Suprapubic skin (tissue), 4 donors: Measurements from ENCODE around the gene SMIM3. TPM values are rescaled to one million over a fixed set of nuclear protein-coding genes. Genes with fewer than 3 reads are reported as not detected.

Experiments used
- DNase-seq, 2 donors: peaks; one replicate each; pipeline ENCODE4 v3.0.0-alpha.2; 2019; ENCODE audit warnings: low spot score in 2 of 2
- H3K27ac ChIP-seq: fragments of 200-600 bp; sonication (generic); one replicate; pipeline ENCODE4 v1.5.1; 2019
- H3K27me3 ChIP-seq: fragments of 200-600 bp; sonication (generic); one replicate; pipeline ENCODE4 v1.5.1; 2019
- H3K36me3 ChIP-seq: fragments of 200-600 bp; sonication (generic); one replicate; pipeline ENCODE4 v1.5.1; 2019
- H3K4me1 ChIP-seq: fragments of 200-600 bp; sonication (generic); one replicate; pipeline ENCODE4 v1.5.1; 2019
- H3K4me3 ChIP-seq: fragments of 200-600 bp; sonication (generic); one replicate; pipeline ENCODE4 v1.5.1; 2019; ENCODE audit warnings: mild to moderate bottlenecking
- H3K9me3 ChIP-seq: fragments of 200-600 bp; sonication (generic); one replicate; pipeline ENCODE4 v1.5.1; 2019
- CTCF ChIP-seq, 2 donors: fragments of 200-600 bp in 1 of 2; fragments of 450-650 bp in 1 of 2; sonication (generic) in 1 of 2; IDR thresholded peaks; one replicate each; pipeline ENCODE4 v1.5.1; 2016 to 2019; ENCODE audit warnings: antibody characterized with exemption in 2 of 2, mild to moderate bottlenecking in 1 of 2, moderate library complexity in 1 of 2
- EP300 ChIP-seq: sonication (generic); formaldehyde crosslinking; IDR thresholded peaks from one replicate; pipeline ENCODE4 v1.6.1; 2017; ENCODE audit warnings: antibody characterized with exemption
- POLR2A ChIP-seq, 2 donors: fragments of 450-650 bp; IDR thresholded peaks; one replicate each; pipeline ENCODE4 v1.6.1; 2017; ENCODE audit warnings: antibody characterized with exemption in 2 of 2, mild to moderate bottlenecking in 2 of 2, moderate library complexity in 2 of 2
- POLR2AphosphoS5 ChIP-seq, 3 donors: sonication (generic); formaldehyde crosslinking; IDR thresholded peaks; one replicate each; pipeline ENCODE4 v1.6.1; 2017; ENCODE audit warnings: antibody characterized with exemption in 3 of 3
- WGBS: methylation state at CpG from one replicate; pipeline ENCODE4 v1.1.5; 2018; 5-methylcytosine and 5-hydroxymethylcytosine counted together
- total RNA-seq, 4 donors: library from RNA; depleted of rRNA; stranded (reverse); fragments of >200 nt; gene quantifications; one replicate each; pipeline ENCODE4 v1.1.0, GENCODE V29; 2016

The SMIM3 gene
- 10 to 100 TPM in 3 of 4 donors, 1 to 10 TPM in 1; 7.1 to 18.7 (median 14.1) TPM for total RNA-seq

- under 1% methylated on average over 27 of the region's 59 CpGs for WGBS
- Histone ChIP-seq H3K4me1 (peaks cover 39% of the 10 kb centered on the region), H3K9me3 (no peaks in the 10 kb centered on the region), H3K27ac (peak within 1 kb of the TSS; percentile 81), H3K4me3 (peak within 1 kb of the TSS; percentile 62), H3K27me3 (no peaks in the 10 kb centered on the region), H3K36me3 (no peaks in the 10 kb centered on the region)
- DNase-seq, result peak; percentile 86 to 91
- peak in 1 of 3 donors; percentile 35 for TF ChIP-seq POLR2AphosphoS5 (IDR thresholded peaks at IDR 0.05)
- TF ChIP-seq POLR2A (IDR thresholded peaks at IDR 0.05), result peak in 1 of 2 donors; percentile 59
- no peak for TF ChIP-seq EP300
Observed at GRCh38 chr5:150778517-150779396, at the start of gene SMIM3. TSS of gene SMIM3 (plus strand) at chr5:150778757. CDS start at chr5:150795441, 16,684 bp downstream.

- no peaks in the 10 kb centered on the region for H3K9me3 ChIP-seq
- 95% methylated on average over 4 of the region's 4 CpGs for WGBS
- TF ChIP-seq EP300 (no peak), POLR2AphosphoS5 (IDR thresholded peaks at IDR 0.05) (no peak), CTCF (IDR thresholded peaks at IDR 0.05) (no peak), POLR2A (IDR thresholded peaks at IDR 0.05) (no peak)
- DNase-seq, result no peak
- no peak overlapping the region for H3K27ac ChIP-seq
- no peaks in the 10 kb centered on the region for H3K4me1 ChIP-seq
- no peaks in the 10 kb centered on the region for H3K27me3 ChIP-seq
- peaks cover 84% of the 10 kb centered on the region for H3K36me3 ChIP-seq
- no peak overlapping the region for H3K4me3 ChIP-seq
Observed at GRCh38 chr5:150729859-150730258, 48.7 kb upstream of the SMIM3 start.

GRCh38 chr5:150731669-150732242 lies 46.8 kb upstream of the SMIM3 start:
- Histone ChIP-seq H3K4me3 (no peak overlapping the region), H3K27me3 (no peaks in the 10 kb centered on the region), H3K9me3 (no peaks in the 10 kb centered on the region), H3K36me3 (peaks cover 70% of the 10 kb centered on the region), H3K4me1 (no peaks in the 10 kb centered on the region), H3K27ac (peak overlapping the region; percentile 17)
- DNase-seq, result no peak
- WGBS, result 87% methylated on average over 6 of the region's 6 CpGs
- TF ChIP-seq EP300, result no peak
- no peak for TF ChIP-seq POLR2AphosphoS5 (IDR thresholded peaks at IDR 0.05)
- no peak for TF ChIP-seq POLR2A (IDR thresholded peaks at IDR 0.05)
- no peak for TF ChIP-seq CTCF (IDR thresholded peaks at IDR 0.05)

- 94% methylated on average over 7 of the region's 7 CpGs for WGBS
- peaks cover 48% of the 10 kb centered on the region for H3K36me3 ChIP-seq
- H3K9me3 ChIP-seq, result no peaks in the 10 kb centered on the region
- H3K27ac ChIP-seq, result peak overlapping the region; percentile 48
- no peaks in the 10 kb centered on the region for H3K27me3 ChIP-seq
- TF ChIP-seq POLR2A (IDR thresholded peaks at IDR 0.05), result no peak
- TF ChIP-seq POLR2AphosphoS5 (IDR thresholded peaks at IDR 0.05), result no peak
- TF ChIP-seq EP300, result no peak
- no peak for TF ChIP-seq CTCF (IDR thresholded peaks at IDR 0.05)
- no peaks in the 10 kb centered on the region for H3K4me1 ChIP-seq
- no peak overlapping the region for H3K4me3 ChIP-seq
- no peak for DNase-seq
Observed at GRCh38 chr5:150734579-150735384, 43.8 kb upstream of the SMIM3 start.

GRCh38 chr5:150738862-150739261 lies 39.7 kb upstream of the SMIM3 start:
- WGBS, result 92% methylated on average over 7 of the region's 7 CpGs
- H3K27me3 ChIP-seq, result no peaks in the 10 kb centered on the region
- H3K36me3 ChIP-seq, result peaks cover 25% of the 10 kb centered on the region
- H3K4me3 ChIP-seq, result no peak overlapping the region
- no peak overlapping the region for H3K27ac ChIP-seq
- H3K4me1 ChIP-seq, result no peaks in the 10 kb centered on the region
- H3K9me3 ChIP-seq, result no peaks in the 10 kb centered on the region
- TF ChIP-seq CTCF (IDR thresholded peaks at IDR 0.05) (no peak), POLR2A (IDR thresholded peaks at IDR 0.05) (no peak), EP300 (no peak), POLR2AphosphoS5 (IDR thresholded peaks at IDR 0.05) (no peak)
- no peak for DNase-seq
